EH (cell line): ENCODE measurements around the gene ROR1.
"Not testable (repeated sequence)": the region's sequence is repeated elsewhere in the genome, so short reads cannot be mapped to it uniquely, and the experiment has no call there.

Source experiments
- DNase-seq: peaks from one replicate; pipeline ENCODE4 v3.0.0-alpha.2; 2015; ENCODE audit warnings: low read depth

ROR1 gene

DNA sequence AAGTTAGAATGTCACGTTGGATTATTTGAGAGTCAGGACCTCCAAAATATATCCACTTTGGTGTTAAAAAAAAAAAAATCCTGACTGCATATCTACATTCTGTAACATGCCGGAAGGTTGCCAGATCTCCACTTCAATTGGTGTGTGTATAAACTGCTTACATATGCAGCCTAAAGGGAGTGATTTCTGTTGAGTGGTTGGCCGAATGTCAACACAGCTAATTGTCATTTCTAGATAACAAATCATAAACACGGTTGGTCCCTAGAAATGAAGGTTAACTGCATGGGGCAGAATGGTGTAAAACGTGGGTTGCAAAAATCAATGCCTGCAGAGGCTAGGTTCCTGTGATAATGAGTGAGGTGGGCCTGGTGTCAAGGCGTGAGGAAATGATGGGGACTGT is 15.0 kb upstream of the ROR1 start:
- no peak for DNase-seq

GRCh38 chr1:63759778-63760177 is 14.0 kb upstream of the ROR1 start:
- no peak for DNase-seq

DNA sequence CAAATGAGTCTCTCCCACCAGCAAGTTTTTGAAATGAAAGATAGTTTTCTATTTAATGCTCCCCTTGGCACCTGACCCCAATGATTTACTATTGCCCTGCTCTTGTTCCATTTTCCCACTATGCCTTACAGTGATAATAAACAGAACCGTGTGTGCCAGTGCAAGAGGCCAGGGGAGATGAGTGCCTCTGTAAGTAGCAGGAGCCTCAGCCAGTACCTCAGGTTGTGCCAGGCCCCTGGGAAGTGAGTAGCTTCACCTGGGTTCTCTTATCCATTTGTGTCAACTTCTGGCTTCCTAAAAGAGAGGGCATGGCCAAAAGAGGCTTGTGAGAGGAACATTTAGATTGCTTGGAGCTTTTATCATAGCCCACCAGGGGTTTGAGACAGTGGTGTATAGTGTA is 3.4 kb upstream of the ROR1 start:
- DNase-seq, result no peak

DNA sequence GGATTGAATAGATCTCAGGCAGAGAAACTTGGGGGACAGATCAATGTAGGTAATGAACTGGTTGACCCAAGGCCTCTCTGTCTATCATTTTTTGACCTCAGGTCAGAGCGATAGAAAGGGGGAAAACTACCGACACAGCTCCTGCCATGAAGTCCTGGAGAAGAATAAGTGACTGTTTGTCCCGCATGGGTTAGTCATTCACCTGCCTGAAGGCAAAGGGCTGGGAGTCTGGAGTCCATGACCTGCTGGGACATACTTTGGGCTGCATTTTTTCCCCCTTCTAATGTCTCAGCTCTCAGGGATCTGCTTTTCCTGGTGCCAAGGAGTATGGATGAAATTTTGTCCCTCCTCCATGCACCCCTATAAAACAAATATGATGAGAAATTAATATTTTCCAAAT is 1.6 kb upstream of the ROR1 start:
- no peak for DNase-seq

DNA sequence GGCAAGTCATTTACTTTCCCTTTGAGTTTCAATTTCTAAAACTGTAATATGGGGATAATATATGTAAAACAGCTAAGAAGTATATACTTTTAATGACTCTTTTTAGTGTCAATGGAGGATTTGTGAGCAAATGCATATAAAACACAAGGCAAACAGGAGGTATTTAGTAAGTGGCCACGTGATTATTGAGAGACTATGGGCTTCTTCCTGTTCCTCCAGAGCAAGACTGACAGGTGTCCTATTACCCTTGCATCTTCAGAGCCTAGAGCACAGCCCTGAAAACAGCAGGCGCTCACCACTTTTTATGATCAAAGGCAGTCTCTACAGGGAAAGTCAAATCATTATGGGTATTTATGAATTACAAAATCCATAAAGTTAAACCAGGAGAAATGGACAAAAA is 941 bp upstream of the ROR1 start:
- DNase-seq, result no peak

GRCh38 chr1:63773496-63773814 is 362 bp upstream of the ROR1 start:
- DNase-seq, result no peak

DNA sequence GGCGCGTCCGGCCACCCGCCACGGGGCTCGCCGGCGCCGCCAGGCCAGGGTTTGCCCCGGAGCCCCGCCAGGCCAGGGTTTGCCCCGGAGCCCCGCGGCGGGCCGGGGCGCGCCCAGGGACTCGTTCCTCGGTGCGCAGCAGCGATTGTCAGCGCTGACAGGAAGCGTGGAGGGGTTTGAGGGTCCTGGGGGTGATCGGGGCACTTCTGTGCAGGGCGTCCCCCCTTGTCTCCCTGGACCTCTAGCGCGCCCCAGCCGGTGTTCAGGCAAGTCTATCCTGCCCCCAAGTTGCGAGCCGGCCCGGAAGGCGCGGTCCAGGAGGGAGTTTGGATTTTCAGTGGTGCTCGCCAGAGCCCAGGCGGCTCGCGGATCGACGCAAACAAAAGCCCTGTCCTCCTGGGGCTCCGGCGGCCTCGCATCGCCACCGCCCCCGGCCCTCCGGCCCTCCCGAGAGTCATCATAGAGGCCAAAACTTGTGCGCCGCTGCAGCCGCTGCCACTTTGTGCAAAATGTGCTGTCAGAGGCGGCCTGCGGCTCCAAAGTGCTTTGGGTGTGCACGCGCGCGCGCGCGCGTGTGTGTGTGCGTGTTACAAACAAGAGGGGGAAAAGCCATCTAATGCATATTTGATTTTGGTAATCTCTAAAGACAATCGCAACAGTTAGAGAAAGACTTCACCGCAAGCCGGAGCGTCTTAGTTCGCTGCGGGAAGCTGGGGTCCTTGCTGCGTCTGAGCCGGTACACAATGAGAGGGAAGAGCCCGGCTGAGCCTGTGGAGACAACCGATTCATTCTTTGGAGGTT is 1.0 kb downstream of the ROR1 start:
- DNase-seq, result peak; percentile 11

DNA sequence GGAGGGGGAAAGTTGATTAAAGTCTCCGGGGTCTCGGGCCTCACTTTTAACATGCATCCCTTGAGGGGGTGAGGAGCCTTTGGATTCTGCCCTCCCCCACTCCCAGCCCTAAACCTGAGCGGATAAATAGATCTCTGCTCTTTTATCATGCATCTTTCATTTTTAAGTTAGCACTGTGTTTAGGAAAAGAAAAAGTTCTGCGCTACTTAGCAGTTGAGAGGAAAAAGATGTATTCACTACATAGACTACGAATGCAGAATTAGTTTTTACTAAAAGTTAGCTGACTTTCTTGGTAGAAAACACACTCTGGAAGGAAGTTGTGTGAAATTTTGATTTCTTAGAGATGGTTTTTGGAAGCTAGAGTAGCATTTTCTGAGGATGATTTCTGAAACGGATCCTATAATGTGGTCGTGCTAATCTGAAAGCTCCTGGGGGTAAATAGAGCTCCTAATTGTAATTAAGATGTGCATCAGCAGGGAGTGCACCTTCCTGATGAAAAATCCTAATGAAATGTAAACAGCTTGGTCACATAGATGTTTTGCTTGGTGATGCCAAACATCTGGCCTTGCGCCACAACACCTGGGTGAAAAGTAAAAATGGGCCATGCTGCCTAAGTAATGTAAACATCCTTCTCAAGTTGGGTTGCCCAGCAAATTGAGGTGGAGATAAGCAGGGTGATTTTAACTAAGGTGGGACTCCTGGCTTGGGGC is 1.8 kb downstream of the ROR1 start:
- DNase-seq, result no peak

GRCh38 chr1:63777286-63777685 is 3.5 kb downstream of the ROR1 start:
- DNase-seq, result no peak

DNA sequence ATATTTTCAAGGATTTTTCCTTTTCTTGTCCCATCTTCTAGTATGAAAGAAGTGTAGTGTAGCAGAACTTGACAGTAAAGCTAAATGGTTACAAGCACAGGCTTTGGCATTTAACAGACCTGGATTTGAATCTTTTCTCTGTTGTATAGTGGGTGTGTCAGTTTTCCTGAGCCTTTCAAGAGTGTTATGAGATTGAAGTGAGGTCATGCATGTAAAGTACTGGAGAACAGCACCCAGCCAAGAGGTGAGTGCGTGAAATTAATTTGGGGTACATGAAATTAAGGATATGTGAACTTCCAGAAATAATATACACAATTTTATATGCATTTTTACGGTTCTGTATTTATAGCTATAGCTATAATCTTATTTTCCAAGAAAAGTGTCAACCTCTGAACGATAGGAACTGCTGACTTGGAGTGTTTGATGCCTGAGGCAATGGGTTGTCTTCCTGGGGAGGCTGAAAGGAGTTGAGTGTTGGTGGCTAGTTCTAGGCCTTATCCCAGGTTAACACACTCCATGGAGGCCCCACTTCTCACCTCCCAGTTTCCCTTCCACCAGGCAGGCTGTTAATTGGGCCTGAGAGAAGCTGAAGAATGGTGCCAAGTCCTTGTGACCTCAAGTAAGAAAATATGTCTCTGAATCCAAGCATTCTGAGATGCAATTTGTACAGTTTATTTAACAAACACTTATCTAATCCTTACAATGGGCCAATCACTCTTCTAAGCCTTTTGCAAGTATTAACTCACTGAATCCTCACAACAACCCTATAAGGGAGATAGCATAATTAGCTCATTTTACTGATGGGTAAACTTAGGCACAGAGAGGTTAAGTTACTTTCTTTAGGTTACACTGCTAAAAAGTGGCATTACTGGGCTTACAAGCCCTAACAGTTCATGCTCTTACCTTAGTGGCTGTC is 4.4 kb downstream of the ROR1 start:
- no peak for DNase-seq

DNA sequence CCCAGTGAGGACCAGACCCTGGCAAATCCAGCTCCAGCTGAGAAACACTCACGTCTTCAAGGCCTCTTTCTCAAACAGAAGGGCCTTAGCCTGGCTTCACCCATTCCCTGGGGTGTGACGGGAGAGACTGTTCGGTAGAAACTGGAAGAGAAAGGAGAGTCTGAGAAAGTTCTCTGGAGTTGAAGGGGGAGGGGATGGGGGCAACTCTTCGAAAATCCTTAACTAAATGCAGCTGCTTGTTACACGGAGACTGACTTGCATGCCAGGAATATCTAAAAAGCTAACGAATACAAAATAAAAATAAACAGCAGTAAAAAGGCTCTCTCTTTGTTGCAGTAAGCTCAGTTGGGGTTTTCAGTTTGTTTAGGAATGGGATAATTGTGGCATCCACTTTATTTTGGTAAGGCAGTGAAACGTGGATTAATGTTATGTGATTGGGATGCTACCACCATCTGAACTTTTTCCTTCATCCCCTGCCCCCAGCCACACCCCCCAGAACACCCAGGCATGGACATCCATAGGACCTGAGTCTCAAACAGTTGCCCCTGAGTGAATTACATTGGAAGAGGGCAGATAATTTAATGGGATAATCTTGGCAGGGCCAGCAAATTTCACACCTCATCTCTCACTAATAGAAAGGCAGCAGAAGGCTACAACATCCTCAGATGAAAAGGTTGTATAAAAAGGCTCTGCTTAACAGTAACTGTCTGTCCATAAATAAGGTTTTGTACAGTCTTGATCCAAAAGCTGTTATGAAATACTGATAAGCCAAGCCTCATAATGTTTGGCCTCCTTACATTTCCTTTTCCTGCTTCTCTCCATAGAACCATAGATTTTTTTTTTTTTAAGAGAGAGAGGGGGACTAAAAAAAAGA is 5.8 kb downstream of the ROR1 start:
- peak; percentile 45 for DNase-seq

DNA sequence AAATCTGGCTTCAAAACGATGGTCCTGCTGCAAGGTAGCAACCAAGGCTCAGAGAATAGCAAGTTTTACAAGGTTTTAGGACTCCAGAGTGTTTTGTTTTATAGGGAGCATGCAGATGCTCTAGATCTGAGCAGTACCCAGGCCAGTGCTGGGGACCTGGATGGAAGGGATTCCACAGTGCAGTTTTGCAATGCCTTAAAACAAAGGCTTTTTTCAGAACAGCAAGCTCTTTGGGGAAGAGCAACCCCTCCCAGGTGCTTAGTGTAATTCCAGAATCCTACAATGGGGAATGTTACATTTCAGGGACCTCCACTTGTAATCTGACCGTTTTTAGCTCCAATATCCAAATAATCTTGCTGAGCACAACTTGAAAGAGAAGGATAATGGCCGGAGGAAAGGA is 6.7 kb downstream of the ROR1 start:
- DNase-seq, result no peak

- DNase-seq, result no peak
Measured at GRCh38 chr1:63782982-63783381, 9.2 kb downstream of the ROR1 start.

DNA sequence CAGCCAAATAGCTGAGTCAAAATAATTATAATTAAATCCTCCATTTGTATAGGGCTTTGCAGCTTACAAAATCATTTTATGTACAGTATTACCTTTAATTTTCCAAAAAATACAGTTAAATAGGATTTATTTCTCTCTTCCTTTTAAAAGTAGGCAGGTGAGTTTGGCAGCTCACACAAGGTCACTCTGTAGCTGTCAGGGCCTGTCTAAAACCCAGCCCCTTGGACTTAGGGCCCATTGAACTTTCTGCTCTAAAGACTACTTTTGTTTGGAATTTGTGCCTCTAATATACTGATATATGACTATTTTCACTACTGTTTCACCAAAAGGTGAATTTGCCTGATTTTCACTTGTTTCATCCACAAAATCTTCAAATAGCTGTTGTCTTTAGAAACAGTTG is 10.3 kb downstream of the ROR1 start:
- DNase-seq, result no peak

- no peak for DNase-seq
Measured at GRCh38 chr1:63784489-63785390, 10.9 kb downstream of the ROR1 start.

GRCh38 chr1:63787270-63787669 is 13.5 kb downstream of the ROR1 start:
- DNase-seq, result not testable (repeated sequence)

- no peak for DNase-seq
Measured at GRCh38 chr1:63787875-63788274, 14.1 kb downstream of the ROR1 start.

DNA sequence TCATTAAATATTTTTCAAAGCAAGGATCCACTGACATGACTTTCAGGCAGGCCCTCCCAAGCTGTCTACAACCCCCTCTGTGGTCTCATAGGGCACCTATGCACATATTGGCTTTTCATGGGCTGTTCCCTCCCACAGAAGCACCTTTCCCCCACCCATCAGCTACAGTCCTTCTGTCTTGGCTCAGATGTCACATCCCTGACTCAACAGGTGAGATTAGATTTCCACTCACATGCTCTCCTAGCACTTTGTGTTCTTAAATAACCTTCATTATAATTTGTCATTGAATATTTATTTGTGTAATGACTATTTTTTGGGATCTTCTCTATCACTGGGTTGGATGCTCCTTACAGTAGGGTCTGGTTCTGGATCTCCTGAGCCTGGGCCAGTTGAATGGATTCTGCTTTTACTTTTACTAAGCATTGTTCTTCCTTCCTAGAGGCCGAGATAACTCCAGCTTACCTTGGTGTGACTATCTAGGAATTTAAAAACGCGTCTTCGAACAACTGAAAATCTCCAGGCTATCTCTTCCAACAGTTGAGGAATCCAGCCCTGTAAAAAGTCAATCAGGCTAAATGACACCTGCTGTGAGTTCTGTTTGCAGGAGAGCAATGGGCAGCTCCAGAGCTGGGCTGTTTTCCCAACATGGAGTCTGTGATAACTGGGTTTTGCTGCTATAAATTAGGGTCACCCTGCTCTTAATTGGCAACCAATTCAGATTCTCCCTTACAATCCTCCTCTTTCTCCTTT is 16.2 kb downstream of the ROR1 start:
- no peak for DNase-seq

GRCh38 chr1:63790989-63791388 is 17.2 kb downstream of the ROR1 start:
- DNase-seq, result no peak

DNA sequence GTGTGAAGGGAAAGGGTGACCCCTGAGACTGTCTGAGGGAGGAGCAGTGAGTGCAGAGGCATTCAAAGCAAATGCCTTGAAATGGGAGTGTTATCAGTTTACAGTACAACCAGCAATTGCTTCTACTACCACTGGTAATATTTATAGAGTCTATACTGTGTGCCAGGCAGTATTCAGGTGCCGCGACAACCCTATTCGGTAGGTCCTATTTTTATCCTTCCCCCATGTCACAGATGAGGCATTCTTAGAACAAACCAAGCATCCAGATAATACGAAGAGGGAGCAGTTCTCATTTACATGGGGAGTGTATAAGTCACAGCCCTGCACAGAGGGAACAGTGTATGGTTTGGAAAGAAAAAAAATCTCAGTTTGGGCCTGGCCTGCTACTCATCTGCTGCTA is 18.3 kb downstream of the ROR1 start:
- DNase-seq, result no peak
